GM21381 (cell line): ENCODE data around the gene C11orf87.

Source experiments
- ATAC-seq: cut with Tn5 transposase; IDR thresholded peaks from one replicate; pipeline ENCODE4 v1.9.1; 2021; ENCODE audit warnings: mild to moderate bottlenecking, moderate library complexity; ENCODE audit not compliant: unreplicated experiment

Gene C11orf87

DNA sequence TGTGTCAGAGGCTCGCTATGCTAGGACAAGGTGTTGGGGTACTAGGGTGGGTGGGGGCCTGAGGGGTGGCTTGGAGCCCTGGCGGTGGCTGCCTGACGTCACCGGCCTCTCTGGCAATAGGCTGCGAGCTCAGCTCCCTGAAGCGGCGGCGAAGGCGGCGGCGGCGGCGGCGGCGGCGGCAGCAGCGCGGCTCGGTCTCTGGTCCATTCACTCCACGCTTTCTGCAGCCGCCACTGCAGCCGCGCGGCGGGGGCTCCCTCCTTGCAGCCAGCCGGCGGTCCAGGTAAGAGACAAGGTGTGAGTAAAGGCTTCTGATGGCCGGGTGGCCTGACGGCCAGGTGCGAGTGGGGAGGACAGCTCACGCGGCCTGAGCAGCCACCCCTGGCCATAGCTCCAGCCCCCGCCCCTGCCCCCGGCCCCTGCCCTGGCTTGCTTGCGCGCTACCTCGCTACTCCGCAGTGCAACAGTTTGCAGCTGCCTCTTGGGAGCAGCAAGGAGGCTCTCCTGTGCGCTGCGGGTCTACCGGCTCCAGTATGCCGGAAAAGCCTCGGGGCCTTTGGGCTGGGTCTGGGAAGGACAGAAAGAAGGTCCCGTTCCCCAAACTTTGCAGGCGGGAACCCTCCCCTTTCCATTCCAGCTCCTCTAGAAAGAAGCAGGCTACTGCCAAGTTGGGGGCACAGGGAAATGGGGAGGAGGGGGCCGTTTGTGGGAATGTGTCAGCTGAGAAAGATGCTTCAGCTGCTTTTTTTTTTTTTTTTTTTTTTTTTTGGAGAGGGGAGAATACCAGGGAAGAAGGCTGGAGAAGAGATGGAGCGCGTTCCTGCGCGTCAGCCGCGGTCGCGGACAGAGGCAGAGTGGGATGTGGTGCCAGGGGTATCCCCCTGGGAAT is at the start of gene C11orf87:
C11orf87 (plus strand) TSS at position 210 of the 889 bp plus-strand sequence. CDS start 1,444 bp downstream, outside the sequence.
- ATAC-seq, result no peak

DNA sequence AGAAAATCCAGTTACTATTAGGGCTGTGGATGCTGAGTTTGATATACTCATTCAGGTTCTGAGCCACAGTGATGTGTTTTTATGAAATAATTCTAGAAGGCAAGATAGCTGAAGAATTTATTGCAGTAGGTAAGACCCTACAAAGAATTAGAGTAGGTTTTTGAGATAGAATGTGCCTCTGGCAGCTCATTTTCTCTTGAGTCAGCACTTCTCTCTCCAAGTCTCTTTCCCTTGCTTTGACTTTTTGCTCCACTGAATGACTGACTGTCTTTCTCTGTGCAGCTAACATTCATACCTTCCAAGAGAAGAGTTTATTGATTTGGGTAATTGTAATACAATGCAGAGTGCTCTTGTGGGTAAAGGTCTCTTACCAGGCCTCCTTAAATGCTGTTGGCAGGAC is 48.0 kb upstream of the C11orf87 start:
- no peak for ATAC-seq

DNA sequence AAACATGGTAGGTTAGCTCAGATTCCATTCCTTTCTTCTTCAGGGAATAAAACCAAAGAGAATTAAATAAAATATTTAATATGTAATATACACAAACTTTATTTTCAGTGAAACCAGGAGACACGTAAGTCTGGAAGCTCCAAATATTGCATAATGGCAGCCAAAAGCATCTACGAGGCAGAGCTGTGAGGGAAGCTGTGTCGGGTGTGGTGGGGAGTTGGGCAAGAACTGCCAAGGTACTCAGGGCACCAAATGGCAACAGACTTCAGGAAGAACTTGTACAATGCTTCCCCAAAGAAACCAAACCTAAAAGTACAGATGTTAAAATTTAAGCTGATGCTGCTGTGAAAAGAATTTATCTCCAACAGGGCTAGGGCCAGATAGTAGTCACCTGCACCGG is 47.5 kb upstream of the C11orf87 start:
- no peak for ATAC-seq

DNA sequence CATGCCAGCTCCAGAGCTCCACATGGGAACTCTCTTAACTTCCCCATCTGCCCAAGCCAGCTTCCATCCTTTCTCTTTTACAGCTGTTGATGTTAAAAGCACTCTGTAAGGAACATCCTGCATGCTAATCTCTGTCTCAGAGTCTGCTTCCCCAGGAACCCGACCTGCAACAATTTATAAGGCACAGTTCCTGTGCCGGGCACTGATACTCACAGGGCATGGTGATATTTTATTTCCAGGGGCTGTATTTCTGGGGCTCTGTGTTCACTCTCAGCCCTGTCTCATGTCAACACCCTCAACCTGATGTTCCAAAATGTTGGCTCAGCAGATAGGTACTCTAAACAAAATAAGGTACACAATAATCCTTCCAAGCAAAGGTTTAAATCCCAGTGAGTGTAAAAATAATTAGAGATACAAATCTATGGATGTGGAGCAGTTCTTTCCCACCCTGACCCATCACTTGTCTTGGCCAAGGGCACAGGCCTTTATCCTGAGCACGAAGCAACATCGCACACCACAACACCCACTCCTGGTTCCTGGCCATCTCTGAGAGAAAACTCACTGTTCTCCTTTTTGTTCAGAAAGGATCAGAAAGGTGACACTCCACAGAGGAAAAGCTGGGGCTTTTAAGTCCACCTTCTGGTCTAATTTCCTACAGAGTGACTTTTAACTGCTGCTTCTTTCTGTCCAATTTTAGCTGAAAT is 44.8 kb upstream of the C11orf87 start:
- no peak for ATAC-seq

DNA sequence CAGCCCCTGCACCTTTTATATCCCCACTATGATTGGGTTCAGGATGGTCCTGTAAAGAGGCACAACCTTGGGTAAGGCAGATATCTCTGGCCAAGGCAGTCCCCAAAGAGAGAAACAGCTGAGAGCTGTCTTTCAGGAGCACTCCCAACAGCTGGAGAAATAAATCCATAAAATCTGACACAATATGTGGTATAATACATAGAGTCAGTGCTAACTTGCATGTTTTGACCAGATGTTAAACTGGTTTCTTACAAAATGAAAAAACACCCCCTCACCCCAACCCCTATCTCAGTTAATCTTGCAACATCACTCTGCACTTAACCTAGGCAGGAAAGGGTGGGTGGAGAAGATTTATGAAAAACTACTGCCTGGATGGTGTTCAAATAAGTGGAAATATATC is 44.0 kb upstream of the C11orf87 start:
- no peak for ATAC-seq

DNA sequence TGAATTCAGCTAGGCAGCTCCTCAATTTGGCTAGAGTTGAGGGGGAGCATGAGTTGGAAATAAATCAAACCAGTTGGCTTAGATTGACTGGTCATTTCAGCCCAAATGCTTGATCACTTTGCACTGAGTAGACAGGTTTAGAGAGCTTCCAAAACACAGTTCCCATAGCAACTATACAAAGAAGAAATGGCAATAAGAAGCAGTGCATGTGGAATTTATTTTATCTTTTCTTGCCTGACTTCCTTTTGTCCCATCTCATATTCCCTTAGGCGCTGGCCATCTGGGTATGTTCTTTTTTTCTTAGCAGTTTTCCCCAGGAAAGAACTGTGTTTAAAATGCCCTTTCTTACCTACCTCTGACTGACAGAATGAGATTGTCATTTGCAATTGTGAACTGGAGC is 38.7 kb upstream of the C11orf87 start:
- ATAC-seq, result no peak

DNA sequence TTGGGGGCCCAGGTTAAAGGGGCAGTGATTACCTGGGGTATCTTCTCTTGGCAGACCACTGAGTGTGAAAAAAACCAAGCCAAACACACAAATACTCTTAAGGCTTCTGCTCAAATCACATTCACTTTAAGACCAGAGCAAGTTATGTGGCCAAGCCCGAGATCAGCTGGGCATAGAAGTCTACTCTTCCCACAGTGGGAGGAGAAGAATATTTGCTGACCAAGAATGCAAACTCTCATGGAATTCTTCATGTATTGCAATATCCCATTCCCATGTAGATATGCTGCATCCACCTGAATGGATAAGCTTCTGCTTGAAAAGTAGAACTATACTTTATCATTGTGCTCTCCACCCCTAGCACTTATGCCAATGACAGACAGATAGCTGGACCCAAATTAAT is 37.1 kb upstream of the C11orf87 start:
- no peak for ATAC-seq

DNA sequence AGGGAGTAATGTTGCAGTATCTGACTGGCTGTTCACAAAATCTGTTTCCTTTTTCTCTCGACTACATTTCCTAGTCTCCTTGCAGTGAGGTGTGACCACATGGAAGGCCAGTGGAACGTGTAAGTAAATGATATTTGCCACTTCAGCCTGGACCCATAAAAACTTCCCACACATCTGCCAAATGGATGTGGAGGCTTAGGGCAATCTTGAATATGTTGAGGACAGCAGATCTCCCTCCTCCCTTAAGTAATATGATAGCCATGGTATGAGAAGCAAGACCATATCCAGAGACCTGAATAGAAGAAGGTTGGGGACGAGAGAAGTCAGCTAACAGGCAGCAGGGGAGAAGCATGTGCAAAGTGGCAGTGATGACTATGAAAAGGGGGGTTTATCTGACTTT is 33.0 kb upstream of the C11orf87 start:
- no peak for ATAC-seq

DNA sequence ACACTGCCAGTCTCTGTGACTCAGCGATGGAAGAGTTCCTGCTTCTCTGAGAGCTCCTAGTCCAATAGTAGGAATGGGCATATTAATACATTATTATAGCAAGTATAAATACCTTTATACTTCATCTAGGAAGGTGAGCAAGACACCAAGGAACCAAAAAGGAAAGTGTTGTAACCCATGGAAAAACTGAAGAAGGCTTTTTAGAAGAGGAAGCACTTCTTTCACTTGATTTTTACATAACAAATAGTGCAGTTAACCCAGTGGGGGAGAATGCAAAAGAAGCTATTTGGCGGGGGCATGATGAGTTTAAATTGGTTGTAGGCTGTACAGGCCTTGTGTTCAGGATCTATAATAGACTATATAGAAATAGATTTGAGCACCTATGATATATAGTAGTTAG is 31.2 kb upstream of the C11orf87 start:
- no peak for ATAC-seq

DNA sequence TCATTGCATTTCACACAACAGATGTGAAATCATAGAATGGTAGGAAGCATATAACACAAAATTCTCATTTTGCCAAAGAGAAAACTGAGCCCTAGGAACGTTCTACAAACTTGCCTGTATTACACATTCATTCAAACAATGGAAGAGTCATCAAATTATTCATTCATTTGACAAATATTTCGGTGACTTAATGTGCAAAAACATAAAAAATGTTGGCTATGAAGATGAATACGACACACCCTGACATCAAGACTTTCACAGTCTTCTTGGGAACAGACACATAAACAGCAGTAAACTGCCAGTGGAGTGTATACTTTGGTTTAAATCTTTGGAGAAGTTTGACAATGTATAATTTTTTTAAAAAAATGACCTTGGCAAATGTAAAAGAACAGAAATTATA is 20.4 kb upstream of the C11orf87 start:
- no peak for ATAC-seq

DNA sequence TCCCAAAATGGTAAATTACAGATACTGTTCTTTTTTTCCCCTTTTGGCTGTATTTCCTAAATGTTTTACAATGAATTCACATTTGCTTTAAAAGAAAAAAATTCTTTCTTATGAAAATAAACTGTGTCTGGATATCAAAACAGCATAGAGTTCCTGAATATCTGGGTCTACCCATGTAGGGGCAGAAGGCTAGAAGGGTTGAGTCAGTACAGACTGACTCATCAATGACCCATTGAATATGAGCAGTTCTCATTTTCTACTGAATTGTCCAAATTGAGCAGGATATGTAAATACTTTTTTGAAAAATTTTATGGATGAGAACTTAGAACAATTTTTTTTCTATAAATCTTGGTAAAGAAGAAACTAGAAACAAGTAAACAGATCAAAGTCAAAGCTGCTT is 16.3 kb upstream of the C11orf87 start:
- ATAC-seq, result no peak

DNA sequence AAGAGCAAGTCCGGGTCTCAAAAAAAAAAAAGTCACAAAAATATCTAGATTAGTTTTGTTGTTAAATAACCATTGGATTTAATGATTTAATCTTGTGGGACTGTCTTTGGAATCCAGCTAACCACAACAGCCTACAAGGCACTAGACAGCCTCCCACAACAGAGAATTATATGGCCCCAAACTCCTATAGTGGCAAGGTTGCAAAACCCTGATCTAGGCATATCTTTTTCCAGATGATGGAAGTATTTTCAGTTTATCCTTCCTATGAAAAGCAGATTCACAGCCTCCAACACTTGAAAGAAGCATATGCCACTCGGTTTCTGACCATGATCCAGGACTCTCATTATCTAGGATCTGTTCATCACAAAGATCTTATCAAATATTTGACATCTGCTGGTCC is 5.4 kb upstream of the C11orf87 start:
- ATAC-seq, result no peak

DNA sequence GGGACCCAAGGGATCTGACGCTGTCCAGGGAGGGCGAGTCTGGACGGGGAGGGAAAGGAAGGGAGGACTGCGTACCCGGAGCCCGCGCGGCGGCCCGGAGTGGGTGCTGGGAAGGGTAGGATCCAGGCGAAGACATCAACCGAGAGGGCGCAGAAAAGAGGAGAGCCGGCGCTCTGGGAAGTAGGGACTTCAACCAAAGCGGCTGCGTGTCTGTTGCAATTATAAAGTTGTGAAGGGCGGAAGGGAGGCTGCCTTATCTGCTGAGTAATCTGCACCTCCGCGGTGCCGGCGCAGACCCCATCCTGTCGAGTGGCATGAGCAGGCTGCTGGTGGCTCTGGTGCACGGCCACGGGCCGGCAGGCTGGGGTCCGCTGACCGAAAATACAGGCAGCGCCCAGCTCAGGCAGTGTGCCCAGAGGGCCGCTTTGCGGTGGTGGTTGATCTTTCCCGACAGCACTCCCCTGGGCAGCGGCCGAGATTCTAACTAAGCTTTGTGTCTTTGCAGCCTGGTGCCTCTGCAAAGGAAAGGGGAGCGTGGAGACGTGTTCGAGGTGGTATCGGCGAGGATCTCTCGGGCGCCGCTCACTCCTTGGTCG is 978 bp downstream of the C11orf87 start:
- ATAC-seq, result no peak

DNA sequence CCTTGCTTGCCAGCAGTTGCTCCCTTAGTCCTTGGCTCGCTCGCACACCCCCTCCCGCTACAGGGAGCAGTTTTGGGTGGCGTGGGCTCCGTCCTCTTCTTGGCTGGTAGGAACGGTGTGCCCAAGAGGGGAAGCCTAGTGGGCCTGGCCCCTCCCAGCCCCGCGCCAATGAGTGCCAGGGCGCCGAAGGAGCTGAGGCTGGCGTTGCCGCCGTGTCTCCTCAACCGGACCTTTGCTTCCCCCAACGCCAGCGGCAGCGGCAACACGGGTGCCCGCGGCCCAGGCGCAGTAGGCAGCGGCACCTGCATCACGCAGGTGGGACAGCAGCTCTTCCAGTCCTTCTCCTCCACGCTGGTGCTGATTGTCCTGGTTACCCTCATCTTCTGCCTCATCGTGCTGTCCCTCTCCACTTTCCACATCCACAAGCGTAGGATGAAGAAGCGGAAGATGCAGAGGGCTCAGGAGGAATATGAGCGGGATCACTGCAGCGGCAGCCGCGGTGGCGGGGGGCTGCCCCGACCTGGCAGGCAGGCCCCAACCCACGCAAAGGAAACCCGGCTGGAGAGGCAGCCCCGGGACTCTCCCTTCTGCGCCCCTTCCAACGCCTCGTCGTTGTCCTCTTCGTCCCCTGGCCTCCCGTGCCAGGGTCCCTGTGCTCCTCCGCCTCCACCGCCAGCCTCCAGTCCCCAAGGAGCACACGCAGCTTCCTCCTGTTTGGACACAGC is 1.6 kb downstream of the C11orf87 start:
- ATAC-seq, result no peak

DNA sequence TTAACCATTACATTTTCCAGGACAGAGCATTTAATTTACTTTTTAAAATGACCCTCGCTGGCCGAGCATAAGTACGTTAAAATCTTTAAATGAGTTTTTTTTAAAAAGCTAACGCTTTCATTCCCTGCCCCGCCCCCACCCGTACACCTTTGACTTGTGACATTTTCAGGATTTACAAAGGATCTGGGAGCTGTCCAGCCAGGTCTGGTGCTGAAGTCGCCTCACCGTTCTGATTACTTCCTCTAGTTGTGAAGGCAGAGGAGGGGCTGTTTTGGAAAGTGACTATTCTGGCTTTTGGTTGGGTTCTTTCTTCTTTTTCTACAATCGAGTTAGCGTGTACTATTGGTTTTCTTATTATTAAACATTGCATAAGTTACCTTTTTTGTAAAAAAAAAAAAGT is 2.9 kb downstream of the C11orf87 start:
- ATAC-seq, result no peak

DNA sequence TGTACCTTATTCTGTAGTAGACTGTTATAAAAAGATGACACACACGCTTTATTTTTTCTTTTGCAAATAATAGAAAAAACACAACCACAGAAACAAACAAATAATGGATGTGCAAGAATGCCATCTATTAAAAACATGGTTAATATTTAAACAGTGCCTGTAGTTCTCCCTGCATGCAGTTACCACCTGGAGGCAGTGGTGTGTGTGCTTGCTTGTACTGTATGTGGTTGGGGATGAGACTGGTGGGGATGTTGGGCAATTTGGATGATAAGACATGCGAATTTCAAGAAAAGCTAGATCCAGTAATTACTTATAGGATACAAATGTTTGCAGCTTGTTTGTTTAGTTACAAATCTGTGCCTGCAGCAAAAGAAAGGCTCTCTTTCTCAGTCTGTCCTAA is 3.6 kb downstream of the C11orf87 start:
- no peak for ATAC-seq

DNA sequence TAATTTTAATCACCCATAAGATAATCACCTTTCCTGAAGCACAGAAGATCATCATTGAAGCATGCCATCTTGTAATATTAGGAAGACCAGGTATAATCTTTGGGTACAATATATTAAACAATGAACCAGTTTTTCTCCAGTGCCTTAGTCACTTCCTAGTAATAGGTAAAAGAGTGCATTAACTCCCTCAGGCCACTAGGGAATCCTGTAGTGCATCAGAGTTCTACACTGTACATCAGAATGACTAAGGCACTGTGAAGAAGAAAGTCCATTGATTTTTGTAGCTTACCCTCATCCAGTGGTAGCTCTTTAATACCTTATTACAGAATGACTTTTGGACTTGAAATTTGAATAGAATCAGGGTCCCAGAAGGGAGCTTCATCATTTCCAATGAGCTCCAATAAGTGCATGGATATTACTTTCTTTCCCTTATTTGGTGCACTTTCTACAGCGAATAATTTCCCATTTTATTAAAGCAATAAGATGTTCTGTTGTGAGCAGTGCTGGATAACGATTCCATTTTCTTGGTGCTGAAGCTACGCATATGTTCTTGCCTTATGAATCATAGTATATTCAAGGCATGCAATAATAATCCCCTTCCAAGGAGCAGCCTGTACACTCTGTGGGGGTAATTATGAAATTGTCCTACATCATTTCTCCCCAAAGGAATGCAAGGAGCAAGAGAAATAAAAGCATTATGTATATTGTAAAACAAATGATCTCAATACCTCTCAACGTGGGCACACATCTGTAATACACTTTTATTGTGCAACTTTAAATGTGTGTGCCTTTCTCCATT is 4.7 kb downstream of the C11orf87 start:
- no peak for ATAC-seq

DNA sequence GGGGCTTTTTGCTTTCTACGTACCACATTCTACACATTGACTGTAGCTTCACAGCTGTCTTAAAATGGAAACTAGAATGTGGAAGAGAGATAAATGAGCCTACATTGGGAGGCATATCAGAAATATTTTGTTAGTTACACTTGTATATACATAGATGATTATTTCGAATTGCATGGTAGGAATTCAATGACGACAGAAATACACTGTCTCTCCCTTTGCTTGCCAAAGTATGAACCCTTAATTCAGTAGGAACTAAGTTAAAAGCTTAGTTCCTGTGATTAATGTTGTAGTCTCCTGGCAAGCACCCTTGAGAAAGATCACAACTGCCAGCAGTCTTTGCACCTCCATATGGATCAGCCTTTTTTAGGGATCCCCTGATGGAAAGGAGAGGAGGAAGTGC is 10.1 kb downstream of the C11orf87 start:
- ATAC-seq, result no peak

DNA sequence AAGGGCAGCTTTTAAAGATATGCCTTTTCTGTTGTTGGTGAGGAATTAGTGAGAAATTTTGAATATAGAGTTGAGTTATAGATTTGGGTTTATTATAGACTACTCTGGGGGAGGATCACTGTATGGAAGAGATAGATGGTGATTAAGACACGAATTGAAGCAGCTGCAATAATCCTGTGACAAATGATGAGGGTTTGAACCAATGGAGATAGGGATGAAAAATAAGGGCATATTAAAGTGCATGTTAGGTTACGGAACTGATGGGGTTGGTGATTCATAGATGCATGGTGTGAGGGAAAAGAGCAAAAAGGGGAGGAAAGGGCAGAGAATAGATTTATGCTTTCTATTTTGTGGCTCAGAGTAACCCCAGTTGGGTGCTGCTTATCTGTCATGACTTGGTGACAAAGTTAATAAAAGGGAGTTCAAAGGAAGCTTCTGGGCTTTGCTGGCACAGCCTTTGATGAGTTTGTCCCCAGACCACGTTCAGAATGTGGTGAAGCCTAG is 11.8 kb downstream of the C11orf87 start:
- ATAC-seq, result no peak

DNA sequence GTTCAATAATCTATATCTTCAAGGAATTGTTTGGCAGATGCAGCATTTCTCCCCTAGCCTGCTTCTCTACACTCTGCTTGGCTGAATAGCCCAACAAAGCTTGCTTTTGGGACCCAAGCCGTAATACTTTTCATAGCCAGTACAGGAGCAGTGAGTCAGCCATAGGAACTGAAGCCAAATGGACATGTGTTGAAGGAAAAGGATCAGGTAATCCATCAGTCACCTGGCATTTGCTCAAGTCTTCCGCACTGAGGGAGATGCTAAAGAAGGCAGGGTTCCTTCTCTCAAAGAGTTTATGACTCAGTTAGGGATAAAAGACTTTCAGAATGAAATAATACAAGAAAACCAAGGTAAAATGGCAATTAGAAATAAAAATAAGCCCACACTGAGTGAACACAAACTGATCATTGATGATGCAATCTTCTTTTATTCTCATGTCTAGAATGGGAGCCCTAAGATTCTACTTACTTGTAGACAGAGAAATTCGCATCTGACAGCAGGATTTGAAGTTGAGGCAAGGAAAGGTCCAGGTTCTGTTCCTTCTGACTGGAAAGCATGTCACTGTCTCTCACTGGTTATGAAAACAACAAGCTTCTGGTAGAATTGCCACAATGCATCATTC is 13.2 kb downstream of the C11orf87 start:
- ATAC-seq, result no peak
